ENCODE results near the gene SH3BGR.

The SH3BGR gene

DNA sequence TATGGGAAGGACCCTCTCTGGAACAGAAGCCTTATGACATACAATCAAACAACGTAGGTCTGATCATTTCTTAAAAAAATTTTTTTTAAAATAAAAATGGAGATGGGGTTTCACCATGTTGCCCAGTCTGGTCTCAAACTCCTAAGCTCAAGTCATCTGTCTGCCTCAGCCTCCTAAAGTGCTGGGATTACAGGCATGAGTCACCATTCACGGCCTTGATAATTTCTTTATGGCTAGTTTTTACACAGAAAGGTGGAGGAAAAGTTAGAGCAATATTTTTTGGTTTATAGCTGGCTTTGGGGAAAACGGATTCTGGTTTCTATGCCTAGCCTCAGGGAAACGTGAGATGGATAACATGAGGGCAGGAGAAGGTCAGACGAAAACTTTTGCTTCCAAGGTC lies 91.0 kb downstream of the SH3BGR start:
- Histone ChIP-seq H3K79me1 (replicated peaks; ENCODE audit: low read length, poor library complexity, severe bottlenecking) (no peaks in the 10 kb centered on the region), H3K27ac (ENCODE audit: low read length, poor library complexity, severe bottlenecking) (no peak overlapping the region), H3K36me3 (ENCODE audit: control insufficient read depth in 1 of 2, insufficient read depth in 2 of 2, low read depth in 1 of 2, low read length in 2 of 2) (no peaks in the 10 kb centered on the region), H3K4me3 (ENCODE audit: insufficient read depth in 1 of 2, low read depth in 1 of 2, low read length in 2 of 2) (no peak overlapping the region), H2BK5ac (ENCODE audit: low read depth, low read length, poor library complexity, severe bottlenecking) (no peak overlapping the region), H3K4ac (ENCODE audit: low read depth in 1 of 2, low read length in 2 of 2) (no peak overlapping the region), H4K8ac (ENCODE audit: low read length) (no peak overlapping the region), H3K4me1 (ENCODE audit: control insufficient read depth, insufficient read depth, low read depth, low read length) (no peaks in the 10 kb centered on the region), H3K9me3 (ENCODE audit: control insufficient read depth, low read length) (no peaks in the 10 kb centered on the region), H2AK5ac (ENCODE audit: low read length, severe bottlenecking) (no peak overlapping the region), H2AFZ (ENCODE audit: low read depth, low read length) (no peak overlapping the region), H2BK15ac (ENCODE audit: low read depth, poor library complexity, severe bottlenecking) (no peak overlapping the region), H3K27me3 (ENCODE audit: control insufficient read depth in 1 of 2, insufficient read depth in 1 of 2, low read length in 2 of 2) (peaks cover 0 to 4% of the 10 kb centered on the region in 2 experiments), H4K91ac (ENCODE audit: low read length) (no peak overlapping the region), H3K4me2 (ENCODE audit: low read length, poor library complexity, severe bottlenecking) (no peak overlapping the region), H2BK12ac (ENCODE audit: low read length in 2 of 2) (no peak overlapping the region), H3K23ac (ENCODE audit: low read length in 2 of 2) (no peak overlapping the region), H3K9ac (ENCODE audit: low read length) (no peak overlapping the region), H3K18ac (ENCODE audit: low read depth in 1 of 2, low read length in 2 of 2) (no peak overlapping the region), H3K14ac (ENCODE audit: low read length in 2 of 2) (no peak overlapping the region), H2BK120ac (ENCODE audit: low read depth, low read length) (no peak overlapping the region)
- 68% methylated on average over 4 of the region's 5 CpGs for WGBS
- DNase-seq = no peak

DNA sequence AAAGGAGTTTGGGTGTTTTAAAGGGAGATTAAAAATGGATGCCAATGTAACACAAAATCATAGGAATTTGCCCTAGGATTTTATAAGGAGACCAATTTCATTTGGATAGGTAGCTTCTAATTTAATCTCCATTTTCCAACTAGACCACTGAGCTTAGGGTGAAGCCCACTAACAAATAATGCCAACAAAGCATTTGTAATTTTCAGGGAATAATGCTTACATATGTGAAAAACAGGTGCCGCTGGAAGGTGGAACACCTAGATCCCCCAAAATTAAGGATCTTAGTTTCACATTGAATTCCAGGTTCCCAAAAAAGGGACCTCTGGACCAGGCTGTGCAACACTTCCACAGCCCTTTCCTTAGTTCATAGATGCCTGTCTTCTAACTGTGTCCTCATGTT lies 94.8 kb downstream of the SH3BGR start:
- H3K36me3 ChIP-seq (ENCODE audit: control insufficient read depth in 1 of 2, insufficient read depth in 2 of 2, low read depth in 1 of 2, low read length in 2 of 2) = no peaks in the 10 kb centered on the region
- H3K18ac ChIP-seq (ENCODE audit: low read depth in 1 of 2, low read length in 2 of 2) = no peak overlapping the region
- H3K4me3 ChIP-seq (ENCODE audit: insufficient read depth in 1 of 2, low read depth in 1 of 2, low read length in 2 of 2) = no peak overlapping the region
- H3K9me3 ChIP-seq (ENCODE audit: control insufficient read depth, low read length) = no peaks in the 10 kb centered on the region
- no peaks in the 10 kb centered on the region for H3K79me1 ChIP-seq (replicated peaks; ENCODE audit: low read length, poor library complexity, severe bottlenecking)
- H3K4me1 ChIP-seq (ENCODE audit: control insufficient read depth, insufficient read depth, low read depth, low read length) = no peaks in the 10 kb centered on the region
- no peak overlapping the region for H2BK5ac ChIP-seq (ENCODE audit: low read depth, low read length, poor library complexity, severe bottlenecking)
- no peak overlapping the region for H3K23ac ChIP-seq (ENCODE audit: low read length in 2 of 2)
- DNase-seq = no peak
- no peak overlapping the region for H2BK120ac ChIP-seq (ENCODE audit: low read depth, low read length)
- no peak overlapping the region for H2BK15ac ChIP-seq (ENCODE audit: low read depth, poor library complexity, severe bottlenecking)
- no peaks in the 10 kb centered on the region for H3K27me3 ChIP-seq (ENCODE audit: control insufficient read depth in 1 of 2, insufficient read depth in 1 of 2, low read length in 2 of 2)
- H3K14ac ChIP-seq (ENCODE audit: low read length in 2 of 2) = no peak overlapping the region
- no peak overlapping the region for H2AFZ ChIP-seq (ENCODE audit: low read depth, low read length)
- no peak overlapping the region for H2AK5ac ChIP-seq (ENCODE audit: low read length, severe bottlenecking)
- no peak overlapping the region for H4K8ac ChIP-seq (ENCODE audit: low read length)
- H4K91ac ChIP-seq (ENCODE audit: low read length) = no peak overlapping the region
- H2BK12ac ChIP-seq (ENCODE audit: low read length in 2 of 2) = no peak overlapping the region
- no CpG with 5 or more reads among the region's 1 CpG for whole genome bisulfite sequencing
- no peak overlapping the region for H3K4ac ChIP-seq (ENCODE audit: low read depth in 1 of 2, low read length in 2 of 2)
- no peak overlapping the region for H3K4me2 ChIP-seq (ENCODE audit: low read length, poor library complexity, severe bottlenecking)
- no peak overlapping the region for H3K27ac ChIP-seq (ENCODE audit: low read length, poor library complexity, severe bottlenecking)
- H3K9ac ChIP-seq (ENCODE audit: low read length) = no peak overlapping the region

DNA sequence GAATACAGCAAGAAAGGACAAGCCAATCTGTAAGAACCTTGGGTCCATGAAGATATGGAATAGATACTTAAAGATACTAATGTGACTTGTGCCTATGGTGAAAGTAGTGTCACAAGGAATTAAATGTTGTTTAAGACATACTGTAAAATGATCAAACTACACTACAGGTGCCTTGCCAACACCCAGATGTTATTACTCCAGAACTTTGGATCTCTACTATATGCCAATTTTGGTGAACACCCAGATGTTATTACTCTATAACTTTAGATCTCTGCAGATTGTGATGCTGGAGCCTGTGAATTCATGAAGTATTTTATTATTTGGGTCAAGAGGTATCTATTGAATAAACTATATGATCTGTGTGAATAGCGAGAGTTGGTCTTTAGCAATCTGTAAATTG lies 101.1 kb downstream of the SH3BGR start:
- Histone ChIP-seq H2AFZ (ENCODE audit: low read depth, low read length) (no peak overlapping the region), H4K8ac (ENCODE audit: low read length) (no peak overlapping the region), H3K79me1 (replicated peaks; ENCODE audit: low read length, poor library complexity, severe bottlenecking) (no peaks in the 10 kb centered on the region), H2BK5ac (ENCODE audit: low read depth, low read length, poor library complexity, severe bottlenecking) (no peak overlapping the region), H3K18ac (ENCODE audit: low read depth in 1 of 2, low read length in 2 of 2) (no peak overlapping the region), H3K27ac (ENCODE audit: low read length, poor library complexity, severe bottlenecking) (no peak overlapping the region), H2BK15ac (ENCODE audit: low read depth, poor library complexity, severe bottlenecking) (no peak overlapping the region), H4K91ac (ENCODE audit: low read length) (no peak overlapping the region), H3K4ac (ENCODE audit: low read depth in 1 of 2, low read length in 2 of 2) (no peak overlapping the region), H3K9ac (ENCODE audit: low read length) (no peak overlapping the region), H2BK120ac (ENCODE audit: low read depth, low read length) (no peak overlapping the region), H2BK12ac (ENCODE audit: low read length in 2 of 2) (no peak overlapping the region), H3K14ac (ENCODE audit: low read length in 2 of 2) (no peak overlapping the region), H3K36me3 (ENCODE audit: control insufficient read depth in 1 of 2, insufficient read depth in 2 of 2, low read depth in 1 of 2, low read length in 2 of 2) (no peaks in the 10 kb centered on the region), H3K27me3 (ENCODE audit: control insufficient read depth in 1 of 2, insufficient read depth in 1 of 2, low read length in 2 of 2) (no peaks in the 10 kb centered on the region), H2AK5ac (ENCODE audit: low read length, severe bottlenecking) (no peak overlapping the region), H3K4me2 (ENCODE audit: low read length, poor library complexity, severe bottlenecking) (no peak overlapping the region), H3K4me3 (ENCODE audit: insufficient read depth in 1 of 2, low read depth in 1 of 2, low read length in 2 of 2) (no peak overlapping the region), H3K9me3 (ENCODE audit: control insufficient read depth, low read length) (no peaks in the 10 kb centered on the region), H3K23ac (ENCODE audit: low read length in 2 of 2) (no peak overlapping the region), H3K4me1 (ENCODE audit: control insufficient read depth, insufficient read depth, low read depth, low read length) (no peaks in the 10 kb centered on the region)
- WGBS = 60% methylated on average over 1 of the region's 1 CpG
- no peak for DNase-seq

DNA sequence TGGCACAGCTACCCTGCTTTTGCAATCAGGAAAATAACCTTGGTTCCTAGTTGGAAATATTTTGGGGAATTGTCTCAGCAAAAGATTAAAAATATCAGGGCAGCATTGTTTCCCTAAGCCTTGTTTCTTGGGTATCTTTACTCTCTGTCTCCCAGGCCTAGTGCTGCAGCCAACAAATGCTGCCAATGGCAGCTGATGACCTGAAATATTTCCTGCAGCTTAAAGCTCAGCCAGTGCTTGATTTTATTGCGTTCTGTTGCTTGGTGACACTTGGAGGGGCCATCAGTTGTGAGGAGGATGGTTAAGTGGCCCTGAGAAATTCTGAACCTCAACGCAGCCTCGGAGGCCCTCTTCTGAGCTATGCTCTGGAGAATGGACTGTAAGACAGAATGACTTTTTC lies 101.6 kb downstream of the SH3BGR start:
- no peak overlapping the region for H3K27ac ChIP-seq (ENCODE audit: low read length, poor library complexity, severe bottlenecking)

More for the DNA sequence above, 101.6 kb downstream of the SH3BGR start:
- Histone ChIP-seq H4K91ac (ENCODE audit: low read length) (no peak overlapping the region), H3K4me2 (ENCODE audit: low read length, poor library complexity, severe bottlenecking) (no peak overlapping the region), H2AK5ac (ENCODE audit: low read length, severe bottlenecking) (no peak overlapping the region), H2AFZ (ENCODE audit: low read depth, low read length) (no peak overlapping the region), H3K9me3 (ENCODE audit: control insufficient read depth, low read length) (no peaks in the 10 kb centered on the region), H4K8ac (ENCODE audit: low read length) (no peak overlapping the region), H3K18ac (ENCODE audit: low read depth in 1 of 2, low read length in 2 of 2) (no peak overlapping the region), H2BK5ac (ENCODE audit: low read depth, low read length, poor library complexity, severe bottlenecking) (no peak overlapping the region), H3K4me3 (ENCODE audit: insufficient read depth in 1 of 2, low read depth in 1 of 2, low read length in 2 of 2) (no peak overlapping the region), H2BK120ac (ENCODE audit: low read depth, low read length) (no peak overlapping the region), H3K36me3 (ENCODE audit: control insufficient read depth in 1 of 2, insufficient read depth in 2 of 2, low read depth in 1 of 2, low read length in 2 of 2) (no peaks in the 10 kb centered on the region), H3K4ac (ENCODE audit: low read depth in 1 of 2, low read length in 2 of 2) (no peak overlapping the region), H3K23ac (ENCODE audit: low read length in 2 of 2) (no peak overlapping the region), H3K4me1 (ENCODE audit: control insufficient read depth, insufficient read depth, low read depth, low read length) (no peaks in the 10 kb centered on the region), H3K9ac (ENCODE audit: low read length) (no peak overlapping the region), H2BK12ac (ENCODE audit: low read length in 2 of 2) (no peak overlapping the region), H3K27me3 (ENCODE audit: control insufficient read depth in 1 of 2, insufficient read depth in 1 of 2, low read length in 2 of 2) (no peaks in the 10 kb centered on the region), H3K79me1 (replicated peaks; ENCODE audit: low read length, poor library complexity, severe bottlenecking) (no peaks in the 10 kb centered on the region), H2BK15ac (ENCODE audit: low read depth, poor library complexity, severe bottlenecking) (no peak overlapping the region), H3K14ac (ENCODE audit: low read length in 2 of 2) (no peak overlapping the region)
- DNase-seq = no peak
- 28% methylated on average over 3 of the region's 3 CpGs for WGBS

All from mesenchymal stem cell (in vitro differentiated cells and primary cell).